ENCODE results near the gene ASPDH. TPM values are rescaled to one million over a fixed set of nuclear protein-coding genes. Genes with fewer than 3 reads are reported as not detected.

ASPDH gene
- total and polyA plus RNA-seq, 2 of the 13 experiments (the other 11 are each of a cell fraction or from before 2014, with no cell fraction given) = 2.2 to 3.3 TPM

- TF ChIP-seq, protein P1, sequence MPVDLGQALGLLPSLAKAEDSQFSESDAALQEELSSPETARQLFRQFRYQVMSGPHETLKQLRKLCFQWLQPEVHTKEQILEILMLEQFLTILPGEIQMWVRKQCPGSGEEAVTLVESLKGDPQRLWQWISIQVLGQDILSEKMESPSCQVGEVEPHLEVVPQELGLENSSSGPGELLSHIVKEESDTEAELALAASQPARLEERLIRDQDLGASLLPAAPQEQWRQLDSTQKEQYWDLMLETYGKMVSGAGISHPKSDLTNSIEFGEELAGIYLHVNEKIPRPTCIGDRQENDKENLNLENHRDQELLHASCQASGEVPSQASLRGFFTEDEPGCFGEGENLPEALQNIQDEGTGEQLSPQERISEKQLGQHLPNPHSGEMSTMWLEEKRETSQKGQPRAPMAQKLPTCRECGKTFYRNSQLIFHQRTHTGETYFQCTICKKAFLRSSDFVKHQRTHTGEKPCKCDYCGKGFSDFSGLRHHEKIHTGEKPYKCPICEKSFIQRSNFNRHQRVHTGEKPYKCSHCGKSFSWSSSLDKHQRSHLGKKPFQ (CRISPR knock-in tag; IDR thresholded peaks at IDR 0.05; ENCODE audit: insufficient replicate concordance) = no peak
- TF ChIP-seq, protein P2, sequence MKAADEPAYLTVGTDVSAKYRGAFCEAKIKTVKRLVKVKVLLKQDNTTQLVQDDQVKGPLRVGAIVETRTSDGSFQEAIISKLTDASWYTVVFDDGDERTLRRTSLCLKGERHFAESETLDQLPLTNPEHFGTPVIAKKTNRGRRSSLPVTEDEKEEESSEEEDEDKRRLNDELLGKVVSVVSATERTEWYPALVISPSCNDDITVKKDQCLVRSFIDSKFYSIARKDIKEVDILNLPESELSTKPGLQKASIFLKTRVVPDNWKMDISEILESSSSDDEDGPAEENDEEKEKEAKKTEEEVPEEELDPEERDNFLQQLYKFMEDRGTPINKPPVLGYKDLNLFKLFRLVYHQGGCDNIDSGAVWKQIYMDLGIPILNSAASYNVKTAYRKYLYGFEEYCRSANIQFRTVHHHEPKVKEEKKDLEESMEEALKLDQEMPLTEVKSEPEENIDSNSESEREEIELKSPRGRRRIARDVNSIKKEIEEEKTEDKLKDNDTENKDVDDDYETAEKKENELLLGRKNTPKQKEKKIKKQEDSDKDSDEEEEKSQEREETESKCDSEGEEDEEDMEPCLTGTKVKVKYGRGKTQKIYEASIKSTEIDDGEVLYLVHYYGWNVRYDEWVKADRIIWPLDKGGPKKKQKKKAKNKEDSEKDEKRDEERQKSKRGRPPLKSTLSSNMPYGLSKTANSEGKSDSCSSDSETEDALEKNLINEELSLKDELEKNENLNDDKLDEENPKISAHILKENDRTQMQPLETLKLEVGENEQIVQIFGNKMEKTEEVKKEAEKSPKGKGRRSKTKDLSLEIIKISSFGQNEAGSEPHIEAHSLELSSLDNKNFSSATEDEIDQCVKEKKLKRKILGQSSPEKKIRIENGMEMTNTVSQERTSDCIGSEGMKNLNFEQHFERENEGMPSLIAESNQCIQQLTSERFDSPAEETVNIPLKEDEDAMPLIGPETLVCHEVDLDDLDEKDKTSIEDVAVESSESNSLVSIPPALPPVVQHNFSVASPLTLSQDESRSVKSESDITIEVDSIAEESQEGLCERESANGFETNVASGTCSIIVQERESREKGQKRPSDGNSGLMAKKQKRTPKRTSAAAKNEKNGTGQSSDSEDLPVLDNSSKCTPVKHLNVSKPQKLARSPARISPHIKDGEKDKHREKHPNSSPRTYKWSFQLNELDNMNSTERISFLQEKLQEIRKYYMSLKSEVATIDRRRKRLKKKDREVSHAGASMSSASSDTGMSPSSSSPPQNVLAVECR (CRISPR knock-in tag; IDR thresholded peaks at IDR 0.05; ENCODE audit: borderline replicate concordance) = peak; percentile 10; the same call in 1 of the 2 replicates
- TF ChIP-seq IKZF4 (CRISPR knock-in tag; IDR thresholded peaks at IDR 0.05; ENCODE audit: borderline replicate concordance, low read depth, not compliant biosample characterization) = no peak
- TF ChIP-seq PHF5A (CRISPR knock-in tag; IDR thresholded peaks at IDR 0.05; ENCODE audit: low read depth, unreplicated experiment) = no peak
- no peak for TF ChIP-seq RFX5 (IDR thresholded peaks at IDR 0.05; ENCODE audit: low read depth, low read length)
- no peak for TF ChIP-seq FOXJ3 (CRISPR knock-in tag; IDR thresholded peaks at IDR 0.05; ENCODE audit: borderline replicate concordance)
- TF ChIP-seq HNF1B (CRISPR knock-in tag; IDR thresholded peaks at IDR 0.05) = no peak
- peak; percentile 87 for TF ChIP-seq ZNF629 (CRISPR knock-in tag; conservative IDR thresholded peaks at IDR 0.05)
- TF ChIP-seq RBFOX2 (IDR thresholded peaks at IDR 0.05; ENCODE audit: low read depth, low read length) = peak; percentile 77
- no peak for TF ChIP-seq NFKB2 (CRISPR knock-in tag; IDR thresholded peaks at IDR 0.05; ENCODE audit: borderline replicate concordance)
- TF ChIP-seq NRL (CRISPR knock-in tag; IDR thresholded peaks at IDR 0.05; ENCODE audit: borderline replicate concordance) = no peak
- no peak for TF ChIP-seq FLYWCH1 (CRISPR knock-in tag; IDR thresholded peaks at IDR 0.05)
- TF ChIP-seq, protein P3, sequence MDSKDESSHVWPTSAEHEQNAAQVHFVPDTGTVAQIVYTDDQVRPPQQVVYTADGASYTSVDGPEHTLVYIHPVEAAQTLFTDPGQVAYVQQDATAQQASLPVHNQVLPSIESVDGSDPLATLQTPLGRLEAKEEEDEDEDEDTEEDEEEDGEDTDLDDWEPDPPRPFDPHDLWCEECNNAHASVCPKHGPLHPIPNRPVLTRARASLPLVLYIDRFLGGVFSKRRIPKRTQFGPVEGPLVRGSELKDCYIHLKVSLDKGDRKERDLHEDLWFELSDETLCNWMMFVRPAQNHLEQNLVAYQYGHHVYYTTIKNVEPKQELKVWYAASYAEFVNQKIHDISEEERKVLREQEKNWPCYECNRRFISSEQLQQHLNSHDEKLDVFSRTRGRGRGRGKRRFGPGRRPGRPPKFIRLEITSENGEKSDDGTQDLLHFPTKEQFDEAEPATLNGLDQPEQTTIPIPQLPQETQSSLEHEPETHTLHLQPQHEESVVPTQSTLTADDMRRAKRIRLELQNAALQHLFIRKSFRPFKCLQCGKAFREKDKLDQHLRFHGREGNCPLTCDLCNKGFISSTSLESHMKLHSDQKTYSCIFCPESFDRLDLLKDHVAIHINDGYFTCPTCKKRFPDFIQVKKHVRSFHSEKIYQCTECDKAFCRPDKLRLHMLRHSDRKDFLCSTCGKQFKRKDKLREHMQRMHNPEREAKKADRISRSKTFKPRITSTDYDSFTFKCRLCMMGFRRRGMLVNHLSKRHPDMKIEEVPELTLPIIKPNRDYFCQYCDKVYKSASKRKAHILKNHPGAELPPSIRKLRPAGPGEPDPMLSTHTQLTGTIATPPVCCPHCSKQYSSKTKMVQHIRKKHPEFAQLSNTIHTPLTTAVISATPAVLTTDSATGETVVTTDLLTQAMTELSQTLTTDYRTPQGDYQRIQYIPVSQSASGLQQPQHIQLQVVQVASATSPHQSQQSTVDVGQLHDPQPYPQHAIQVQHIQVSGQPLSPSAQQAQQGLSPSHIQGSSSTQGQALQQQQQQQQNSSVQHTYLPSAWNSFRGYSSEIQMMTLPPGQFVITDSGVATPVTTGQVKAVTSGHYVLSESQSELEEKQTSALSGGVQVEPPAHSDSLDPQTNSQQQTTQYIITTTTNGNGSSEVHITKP (CRISPR knock-in tag; IDR thresholded peaks at IDR 0.05; ENCODE audit: low read depth) = no peak
- peak; percentile 94 for TF ChIP-seq HNF4A (CRISPR knock-in tag; IDR thresholded peaks at IDR 0.05)
- no peak for TF ChIP-seq ZNF225 (CRISPR knock-in tag; IDR thresholded peaks at IDR 0.05)
- TF ChIP-seq RAD21 (CRISPR knock-in tag; IDR thresholded peaks at IDR 0.05) = no peak
- TF ChIP-seq ZNF780A (CRISPR knock-in tag; IDR thresholded peaks at IDR 0.05) = no peak
- no peak for TF ChIP-seq ZBTB21 (CRISPR knock-in tag; IDR thresholded peaks at IDR 0.05)
- 0 out of 2 replicates have a peak, but pooled peaks have one; percentile 34 for TF ChIP-seq YEATS2 (CRISPR knock-in tag; IDR thresholded peaks at IDR 0.05; ENCODE audit: borderline replicate concordance)
These were observed at the start of gene ASPDH (continued) for GRCh38 chr19:50513746-50514345.
